A549 treated with GW870086 at 1 μM for 4 hours (cell line): ENCODE results near the gene ACIN1. TPM values are rescaled to one million over a fixed set of nuclear protein-coding genes. Genes with fewer than 3 reads are reported as not detected.

Source experiments
- total RNA-seq: library from RNA; stranded (reverse); fragments of 200-300 nt; extraction: Qiagen RNA extraction; gene quantifications from 5 replicates; pipeline ENCODE4 v1.2.3, GENCODE V29; 2022; ENCODE audit warnings: low read depth

The ACIN1 gene
- 90.7 to 99.8 TPM (median 94.7 TPM) in 5 replicates for total RNA-seq

DNA sequence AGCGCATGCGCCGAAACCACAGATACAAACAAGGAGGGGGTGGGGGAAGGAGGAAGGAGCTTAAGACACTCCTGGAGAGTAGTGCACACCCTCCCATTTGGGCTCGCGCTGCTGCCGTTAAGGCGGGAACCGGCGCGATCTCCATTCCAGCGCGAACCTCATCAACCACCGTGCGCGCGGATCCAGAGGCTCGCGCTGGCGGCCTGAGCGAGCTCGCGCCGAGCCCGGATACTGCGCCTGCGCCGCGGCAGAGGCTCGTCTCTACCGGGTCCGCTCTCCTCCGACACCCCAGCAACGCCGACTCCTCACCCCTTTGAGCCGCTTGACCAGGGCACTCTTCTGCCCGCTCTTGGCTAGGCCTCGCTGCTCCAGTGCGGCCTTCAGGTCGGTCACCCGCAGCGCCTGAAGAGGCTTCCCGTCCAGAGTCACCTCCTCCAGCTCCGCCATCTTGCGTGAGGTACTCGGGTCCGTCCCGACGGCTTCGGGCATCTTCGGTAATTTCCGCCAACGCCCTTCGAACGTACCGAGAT lies at the start of gene ACIN1:
ACIN1 (minus strand) TSS at position 471 of the 530 bp plus-strand sequence; CDS start at position 447, 24 bp downstream.

GRCh38 chr14:23118506-23119362 lies 23.8 kb upstream of the ACIN1 start, which contains the start of gene CEBPE:
CEBPE (minus strand) TSS chr14:23119255; CDS start chr14:23119091, 164 bp downstream.

GRCh38 chr14:23104591-23105347 lies 9.8 kb upstream of the ACIN1 start, which contains the start of gene CIROP:
CIROP (minus strand) TSS chr14:23104989; CDS start chr14:23104920, 69 bp downstream.

DNA sequence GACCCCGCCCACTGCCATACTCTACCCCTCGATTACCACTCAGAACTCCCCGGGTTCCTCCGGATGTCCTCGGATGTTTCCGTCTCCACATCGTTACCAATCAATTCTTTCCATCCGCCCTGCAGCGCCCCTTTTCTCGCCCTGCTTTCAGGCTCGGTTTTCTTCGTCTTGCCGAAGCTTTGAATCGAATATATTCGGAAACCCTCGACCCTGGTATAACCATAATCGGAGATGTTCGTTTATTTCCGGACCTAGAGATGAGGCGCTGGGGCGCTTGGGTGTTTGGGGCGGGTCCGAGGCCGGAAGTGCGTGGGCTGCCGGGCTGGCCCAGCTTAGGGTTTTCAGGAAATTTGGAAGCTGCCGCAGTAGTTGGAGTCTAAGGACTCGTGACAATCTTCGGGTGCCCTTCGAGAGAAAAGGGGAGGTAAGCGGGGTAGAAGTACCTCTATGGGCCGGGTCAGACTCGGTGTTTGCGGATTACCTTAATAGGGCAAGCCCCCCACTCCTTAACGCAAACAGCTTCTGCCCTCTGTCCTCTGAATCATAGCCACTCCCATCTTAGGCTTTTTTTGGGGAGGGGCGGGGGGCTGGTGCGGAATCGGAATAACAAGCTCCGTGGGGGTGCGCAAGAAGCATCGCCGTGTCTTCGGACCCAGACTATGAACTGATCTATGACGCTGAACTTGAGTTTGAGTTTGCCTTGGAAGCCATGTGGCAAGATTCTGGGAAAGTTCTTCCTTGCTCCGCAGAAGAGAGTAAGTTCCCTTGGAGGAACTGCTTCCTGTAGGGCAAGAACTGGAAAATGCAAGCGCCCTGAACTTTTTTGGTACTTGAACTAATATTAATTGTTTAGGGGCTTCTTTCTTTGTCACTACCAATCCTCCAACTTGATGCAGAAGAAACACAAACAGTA lies 516 bp upstream of the ACIN1 start, which contains the start of gene C14orf119:
C14orf119 (plus strand) TSS at position 310 of the 913 bp plus-strand sequence. CDS start 2,154 bp downstream, outside the sequence.

DNA sequence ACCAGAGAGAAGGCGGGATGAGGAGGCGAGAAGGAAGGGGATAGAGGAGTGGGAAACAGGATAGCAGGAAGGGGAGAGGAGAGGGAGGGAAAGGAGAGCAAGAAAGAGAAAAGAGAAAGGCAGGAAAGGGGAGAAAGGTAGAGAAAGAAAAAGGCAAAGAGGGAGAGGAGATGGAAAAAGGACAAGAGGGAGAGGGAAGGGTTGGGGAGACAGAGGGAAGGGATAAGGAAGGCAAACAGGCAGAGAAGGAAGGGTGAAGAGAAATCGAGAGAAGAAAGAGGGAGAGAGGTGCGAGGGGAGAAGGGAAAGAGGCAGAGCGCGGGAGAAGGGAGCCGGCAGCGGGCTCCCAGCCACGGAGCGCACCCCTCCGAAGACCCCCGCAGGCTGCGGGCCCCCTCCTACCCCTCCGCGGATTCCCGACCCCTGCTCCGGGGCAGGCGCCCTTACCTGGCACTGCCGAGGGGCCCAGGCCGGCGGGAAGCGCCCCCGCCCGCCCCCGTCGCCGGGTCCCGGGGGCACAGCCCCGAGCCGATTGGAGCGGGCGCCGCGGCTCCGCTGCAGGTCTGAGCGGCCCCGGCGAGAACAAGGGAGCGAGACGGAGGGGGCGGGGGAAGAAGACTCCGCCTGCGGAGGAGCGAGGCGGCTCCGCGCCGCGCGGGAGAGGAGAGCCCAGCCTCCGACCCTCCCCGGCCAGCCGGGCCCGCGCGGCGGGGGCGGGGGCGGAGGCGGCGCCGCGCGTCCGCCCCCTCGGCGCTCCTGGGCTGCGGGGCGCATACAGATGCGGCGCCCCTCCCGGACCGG lies 37.8 kb downstream of the ACIN1 start, which contains the start of gene CDH24:
CDH24 (minus strand) TSS at position 565 of the 801 bp plus-strand sequence. CDS start 1,787 bp downstream, outside the sequence.

DNA sequence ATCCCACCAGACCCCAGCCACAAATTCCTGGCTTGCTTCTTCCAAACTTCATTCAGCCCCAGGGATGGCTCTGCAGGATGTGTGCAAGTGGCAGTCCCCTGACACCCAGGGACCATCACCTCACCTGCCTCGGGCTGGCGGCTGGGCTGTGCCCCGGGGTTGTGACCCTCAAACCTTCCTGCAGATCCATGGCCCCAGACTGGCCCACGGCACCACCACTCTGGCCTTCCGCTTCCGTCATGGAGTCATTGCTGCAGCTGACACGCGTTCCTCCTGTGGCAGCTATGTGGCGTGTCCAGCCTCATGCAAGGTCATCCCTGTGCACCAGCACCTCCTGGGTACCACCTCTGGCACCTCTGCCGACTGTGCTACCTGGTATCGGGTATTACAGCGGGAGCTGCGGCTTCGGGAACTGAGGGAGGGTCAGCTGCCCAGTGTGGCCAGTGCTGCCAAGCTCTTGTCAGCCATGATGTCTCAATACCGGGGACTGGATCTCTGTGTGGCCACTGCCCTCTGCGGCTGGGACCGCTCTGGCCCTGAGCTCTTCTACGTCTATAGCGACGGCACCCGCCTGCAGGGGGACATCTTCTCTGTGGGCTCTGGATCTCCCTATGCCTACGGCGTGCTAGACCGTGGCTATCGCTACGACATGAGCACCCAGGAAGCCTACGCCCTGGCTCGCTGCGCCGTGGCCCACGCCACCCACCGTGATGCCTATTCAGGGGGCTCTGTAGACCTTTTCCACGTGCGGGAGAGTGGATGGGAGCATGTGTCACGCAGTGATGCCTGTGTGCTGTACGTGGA lies 52.6 kb downstream of the ACIN1 start, which contains the start of gene PSMB11:
PSMB11 (plus strand) TSS at position 51 of the 804 bp plus-strand sequence; CDS start at position 65, 14 bp downstream.

DNA sequence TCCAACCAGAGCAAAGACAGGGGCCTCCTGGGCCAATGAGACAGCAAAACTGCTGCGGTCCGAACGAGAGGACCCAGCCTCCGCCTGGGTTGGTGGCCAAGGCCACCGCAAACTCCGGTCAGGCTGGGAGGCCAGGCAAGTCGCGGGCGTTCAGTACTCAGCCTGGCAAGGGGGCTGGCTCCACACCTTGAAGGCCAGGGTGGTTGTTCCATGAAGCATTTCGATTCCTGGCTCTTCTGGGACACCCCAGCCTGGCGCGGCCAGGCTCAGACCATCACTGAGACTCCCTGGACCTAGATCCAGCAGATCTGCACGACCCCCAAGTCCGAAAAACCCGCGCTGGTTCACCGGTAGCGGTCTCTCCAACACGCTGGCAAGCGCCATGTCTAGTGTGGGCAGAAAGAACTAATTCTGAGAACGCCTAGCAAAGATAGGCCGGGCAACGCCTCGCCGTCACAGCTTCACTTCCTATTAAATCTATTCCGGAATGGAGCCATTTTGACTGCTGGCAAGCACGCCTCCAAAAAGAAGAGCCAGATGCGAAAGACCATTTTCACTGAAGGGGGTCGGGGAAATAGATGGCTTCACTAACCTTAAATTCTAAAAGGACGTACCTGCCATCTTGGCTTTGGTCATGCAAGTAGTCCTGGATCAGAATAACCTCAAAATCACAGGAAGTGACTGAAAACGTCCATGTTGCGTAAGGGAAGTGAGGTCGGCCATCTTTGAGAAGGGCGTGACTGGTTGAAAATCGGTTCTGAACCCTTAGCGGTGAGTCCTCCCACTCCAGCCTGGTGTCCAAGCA lies 60.2 kb downstream of the ACIN1 start, which contains the start of gene PSMB5:
PSMB5 (minus strand) TSS at position 403 of the 805 bp plus-strand sequence; CDS start at position 384, 19 bp downstream.

DNA sequence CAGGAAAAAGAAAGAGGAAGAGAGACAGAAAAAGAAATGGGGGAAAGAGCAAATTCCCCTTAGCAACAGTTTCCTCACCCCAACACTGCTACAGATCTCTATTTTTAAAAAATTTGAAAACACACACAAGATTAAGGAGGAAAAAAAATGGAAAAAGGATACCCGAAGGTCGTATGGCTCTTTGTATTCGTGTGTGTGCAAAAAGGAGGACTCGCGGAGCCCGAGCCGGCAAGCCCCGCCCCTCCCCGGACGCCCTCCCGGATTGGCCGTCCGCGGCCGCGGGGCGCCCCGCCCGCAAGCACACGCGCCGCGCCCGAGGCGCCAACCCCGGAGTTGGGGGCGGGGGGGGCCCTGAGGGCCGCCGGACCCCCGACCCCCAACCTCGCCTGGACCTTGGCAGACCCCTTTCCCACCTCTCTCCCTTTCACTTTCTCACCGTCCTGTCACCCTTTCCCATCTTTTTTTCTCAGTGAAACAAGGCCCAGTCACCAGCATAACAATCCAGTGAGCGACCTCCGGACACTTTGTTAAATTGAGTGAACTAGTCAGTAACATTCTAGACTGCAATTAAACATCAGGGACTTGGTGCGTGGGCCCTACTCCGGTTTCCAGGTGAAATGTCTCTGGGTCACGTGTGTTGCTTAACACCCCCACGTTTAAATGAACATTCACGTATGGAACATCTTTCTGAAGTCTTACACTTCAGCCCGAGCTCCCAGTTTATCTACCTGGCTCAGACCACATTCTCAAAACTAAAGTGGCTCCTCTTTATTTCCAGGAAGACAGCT lies 84.8 kb downstream of the ACIN1 start, which contains the start of gene C14orf93:
C14orf93 (minus strand) TSS at position 205 of the 788 bp plus-strand sequence. CDS start 11,120 bp downstream, outside the sequence.

Other genes with a start within 250 kb of the ACIN1 start
- 64.7 to 80.7 TPM (median 78.3 TPM) in 5 replicates for gene LRP10, start 223.4 kb downstream of the ACIN1 start, total RNA-seq
- 0.28 to 0.62 TPM (median 0.40 TPM) in 5 replicates for gene REM2, start 211.9 kb downstream of the ACIN1 start, total RNA-seq
- 53.5 to 62.2 TPM (median 57.6 TPM) in 5 replicates for gene RBM23, start 176.0 kb downstream of the ACIN1 start, total RNA-seq
- gene PRMT5, start 165.8 kb downstream of the ACIN1 start, total RNA-seq = 102 to 112 TPM (median 109 TPM) in 5 replicates
- 35.8 to 39.0 TPM (median 37.2 TPM) in 5 replicates for gene HAUS4, start 138.0 kb downstream of the ACIN1 start, total RNA-seq
- 29.2 to 36.9 TPM (median 32.6 TPM) in 5 replicates for gene AJUBA, start 112.6 kb downstream of the ACIN1 start, total RNA-seq
- gene C14orf93, start 85.0 kb downstream of the ACIN1 start, total RNA-seq = 2.3 to 3.7 TPM (median 3.5 TPM) in 5 replicates
- 298 to 333 TPM (median 316 TPM) in 5 replicates for gene PSMB5, start 60.2 kb downstream of the ACIN1 start, total RNA-seq
- gene PSMB11, start 52.9 kb downstream of the ACIN1 start, total RNA-seq = not detected in 5 replicates
- 3.0 to 4.5 TPM (median 4.3 TPM) in 5 replicates for gene CDH24, start 37.6 kb downstream of the ACIN1 start, total RNA-seq
- 82.2 to 117 TPM (median 99.3 TPM) in 5 replicates for gene C14orf119, start 369 bp upstream of the ACIN1 start, total RNA-seq
- gene CIROP, start 9.9 kb upstream of the ACIN1 start, total RNA-seq = not detected in 5 replicates
- not detected in 5 replicates for gene CEBPE, start 24.1 kb upstream of the ACIN1 start, total RNA-seq
- 0.82 to 2.4 TPM (median 1.2 TPM) in 5 replicates for gene SLC7A8, start 88.5 kb upstream of the ACIN1 start, total RNA-seq
- gene RNF212B, start 142.8 kb upstream of the ACIN1 start, total RNA-seq = not detected in 5 replicates
- gene HOMEZ, start 191.0 kb upstream of the ACIN1 start, total RNA-seq = 5.4 to 9.4 TPM (median 8.3 TPM) in 5 replicates
- gene PPP1R3E, start 207.7 kb upstream of the ACIN1 start, total RNA-seq = 2.9 to 4.4 TPM (median 3.4 TPM) in 5 replicates
- gene BCL2L2, start 211.7 kb upstream of the ACIN1 start, total RNA-seq = 14.6 to 20.4 TPM (median 18.5 TPM) in 5 replicates
- 136 to 147 TPM (median 143 TPM) in 5 replicates for gene PABPN1, start 226.3 kb upstream of the ACIN1 start, total RNA-seq